GM10248 (cell line): ENCODE results near the gene STAP2.

Experiments
- CTCF ChIA-PET: fragments of 300-600 bp; sonication (Branson Sonifier 250); formaldehyde crosslinking; extraction: SDS; loops from one replicate; lab custom pipeline; 2021; ENCODE audit warnings: antibody characterized with exemption; lab: Yijun Ruan, JAX
- POLR2A ChIA-PET: fragments of 350-650 bp; sonication (Branson Sonifier 250); formaldehyde crosslinking; extraction: SDS; loops from one replicate; lab custom pipeline; 2020; ENCODE audit warnings: antibody characterized with exemption; lab: Yijun Ruan, JAX
- DNase-seq: peaks from one replicate; pipeline ENCODE4 v3.0.0; 2012; ENCODE audit errors: extremely low spot score
- TF ChIP-seq, protein P1 (sequence below): IDR thresholded peaks from 2 replicates; pipeline ENCODE4 v1.5.1; 2012; ENCODE audit warnings: mild to moderate bottlenecking, low read depth; ENCODE audit errors: extremely low read depth, missing control alignments, control extremely low read depth

Gene STAP2

DNA sequence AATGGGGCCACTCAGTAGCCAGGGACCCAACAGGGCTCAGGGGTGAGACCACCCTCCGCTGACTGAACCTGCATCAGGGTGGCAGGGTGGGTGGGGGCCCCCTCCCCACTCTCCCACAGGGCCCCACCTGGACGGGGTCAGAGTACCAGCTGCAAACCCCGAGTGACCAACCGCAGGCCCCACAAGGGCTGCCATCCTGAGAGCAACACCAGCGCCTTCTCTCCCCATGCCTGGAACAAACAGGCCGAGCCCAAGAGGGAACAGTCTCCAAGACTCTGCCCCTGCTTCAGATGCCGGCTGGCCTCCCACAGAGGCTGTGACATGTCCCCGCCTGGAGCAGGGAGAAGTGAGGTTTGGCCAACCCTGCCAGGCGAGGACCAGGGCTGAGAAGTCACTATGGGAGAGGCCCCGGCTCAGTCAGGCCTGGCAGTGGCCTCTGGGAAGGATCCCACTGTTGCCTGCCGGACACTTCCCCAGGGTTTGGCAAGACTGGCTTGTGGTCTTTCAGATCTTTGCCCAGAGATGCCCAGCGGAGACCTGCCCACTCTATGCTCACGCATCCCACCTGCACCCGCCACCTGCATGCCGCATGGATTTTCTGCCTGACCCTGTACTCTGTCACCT is 31.9 kb upstream of the STAP2 start:
- TF ChIP-seq, protein P1, sequence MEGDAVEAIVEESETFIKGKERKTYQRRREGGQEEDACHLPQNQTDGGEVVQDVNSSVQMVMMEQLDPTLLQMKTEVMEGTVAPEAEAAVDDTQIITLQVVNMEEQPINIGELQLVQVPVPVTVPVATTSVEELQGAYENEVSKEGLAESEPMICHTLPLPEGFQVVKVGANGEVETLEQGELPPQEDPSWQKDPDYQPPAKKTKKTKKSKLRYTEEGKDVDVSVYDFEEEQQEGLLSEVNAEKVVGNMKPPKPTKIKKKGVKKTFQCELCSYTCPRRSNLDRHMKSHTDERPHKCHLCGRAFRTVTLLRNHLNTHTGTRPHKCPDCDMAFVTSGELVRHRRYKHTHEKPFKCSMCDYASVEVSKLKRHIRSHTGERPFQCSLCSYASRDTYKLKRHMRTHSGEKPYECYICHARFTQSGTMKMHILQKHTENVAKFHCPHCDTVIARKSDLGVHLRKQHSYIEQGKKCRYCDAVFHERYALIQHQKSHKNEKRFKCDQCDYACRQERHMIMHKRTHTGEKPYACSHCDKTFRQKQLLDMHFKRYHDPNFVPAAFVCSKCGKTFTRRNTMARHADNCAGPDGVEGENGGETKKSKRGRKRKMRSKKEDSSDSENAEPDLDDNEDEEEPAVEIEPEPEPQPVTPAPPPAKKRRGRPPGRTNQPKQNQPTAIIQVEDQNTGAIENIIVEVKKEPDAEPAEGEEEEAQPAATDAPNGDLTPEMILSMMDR = no peak
- CTCF ChIA-PET = interaction anchor here (0.6 to 9.9 kb wide), 14 partner anchors 9 to 154 kb away, joined by 3 to 85 read pairs (median 6); partner anchors contain the start of genes CHAF1A, MPND and SH3GL1
- no peak for DNase-seq
- POLR2A ChIA-PET = no interaction called here

DNA sequence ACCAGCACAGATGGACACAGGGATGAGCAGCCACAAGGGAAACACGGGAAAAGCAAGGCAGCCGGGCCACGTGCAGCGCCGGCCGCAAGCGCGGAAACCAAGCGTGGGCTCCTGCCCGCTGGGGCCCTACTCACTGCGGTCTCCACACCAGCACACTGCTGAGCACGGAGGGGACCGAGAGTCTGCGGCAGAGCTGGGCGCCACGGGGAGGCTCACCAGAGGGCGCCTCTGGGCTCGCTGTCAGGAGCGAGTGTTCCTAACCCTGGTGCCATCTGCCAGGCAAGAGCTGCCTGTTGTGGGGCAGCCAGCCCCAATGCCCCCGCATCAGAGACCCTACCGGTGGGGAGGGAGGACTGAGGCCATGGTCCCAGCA is 31.2 kb upstream of the STAP2 start:
- ChIA-PET CTCF (interaction anchor here (0.6 to 9.9 kb wide), 15 partner anchors 9 to 155 kb away, joined by 3 to 85 read pairs (median 5); partner anchors contain the start of genes CHAF1A, MPND and SH3GL1), POLR2A (no interaction called here)
- DNase-seq = peak; percentile 71

DNA sequence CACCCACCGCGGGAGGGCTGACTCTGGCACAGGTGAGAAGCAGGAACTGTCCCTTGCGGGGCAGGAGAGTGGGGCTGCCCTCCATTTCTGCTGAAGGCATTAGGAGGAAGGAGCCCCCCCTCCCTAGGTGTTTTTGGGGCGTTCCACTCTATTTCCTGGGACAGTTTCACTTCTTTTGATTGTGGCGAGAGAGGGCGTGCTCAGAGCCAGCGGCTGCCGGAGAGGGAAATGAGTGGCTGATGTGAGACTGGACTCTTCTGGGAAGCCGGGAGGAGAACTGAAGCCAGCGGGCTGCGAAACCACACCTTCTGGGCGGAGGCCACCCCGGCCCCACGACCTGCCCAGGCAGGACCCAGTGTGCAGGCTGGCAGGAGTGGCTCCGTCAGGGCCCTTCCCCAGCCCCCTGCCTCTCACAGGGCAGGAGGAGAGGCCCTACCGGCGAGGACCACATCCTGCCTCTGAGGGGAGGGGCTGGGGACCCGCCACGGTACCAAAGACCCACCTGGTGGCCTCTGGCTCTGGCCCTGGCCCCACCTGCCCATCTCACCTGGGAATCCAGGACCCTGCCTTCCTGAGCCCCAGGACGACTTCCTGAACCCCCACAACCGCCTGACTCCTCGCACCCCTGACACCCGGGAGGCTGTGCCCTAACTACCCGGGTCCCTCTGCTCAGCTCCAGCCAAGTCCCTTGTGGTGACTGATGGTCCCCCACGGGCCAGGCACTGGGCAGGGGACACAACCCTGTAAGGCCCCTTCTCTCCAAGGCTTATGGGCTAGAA is 30.7 kb upstream of the STAP2 start:
- peak; percentile 78 for DNase-seq
- POLR2A ChIA-PET = interaction anchor here (0.9 kb wide), 1 partner anchor 27 kb away, joined by 5 read pairs; the partner anchor contains the start of gene MPND
- TF ChIP-seq, protein P1 = no peak
- CTCF ChIA-PET = interaction anchor here (0.9 to 9.9 kb wide), 11 partner anchors 10 to 156 kb away, joined by 3 to 85 read pairs (median 7); partner anchors contain the start of genes CHAF1A, MPND and SH3GL1

More for the DNA sequence above, 31.2 kb upstream of the STAP2 start:
- TF ChIP-seq, protein P1 = peak; percentile 79

DNA sequence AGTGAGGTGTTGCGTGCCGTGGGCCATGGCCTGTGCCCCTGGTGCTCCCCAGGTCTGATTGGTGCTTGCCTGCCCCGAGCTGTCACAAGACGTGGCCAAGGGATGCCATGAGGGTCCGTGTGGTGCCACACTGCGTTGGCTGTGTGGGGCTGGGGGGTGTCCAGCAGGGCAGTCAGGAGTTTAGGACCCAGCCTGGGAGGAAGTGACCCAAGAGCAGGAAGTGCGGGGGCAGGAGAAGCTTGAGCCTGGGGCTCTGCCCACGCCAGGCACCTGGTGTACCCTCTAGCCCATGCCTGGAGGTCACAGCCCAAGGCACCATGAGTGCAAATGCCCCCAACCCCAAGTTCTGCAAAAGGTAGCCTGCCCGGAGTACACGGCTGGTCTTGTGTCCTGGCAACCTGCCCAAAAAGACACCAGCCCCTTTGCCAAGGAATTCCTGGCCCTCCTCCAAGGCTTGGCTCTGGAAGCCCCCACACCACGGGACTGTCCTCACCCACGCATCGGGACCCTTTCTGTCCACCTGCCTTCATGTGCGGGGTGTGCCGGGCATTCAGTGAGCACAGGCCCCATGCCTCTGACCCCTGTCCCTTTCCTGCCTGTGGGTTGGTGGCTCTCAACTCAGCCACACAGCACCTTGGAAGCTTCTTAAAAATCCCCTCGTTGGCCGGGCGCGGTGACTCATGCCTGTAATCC is 29.6 kb upstream of the STAP2 start:
- TF ChIP-seq, protein P1 = no peak
- POLR2A ChIA-PET = interaction anchor here (0.5 to 0.9 kb wide), 2 partner anchors 26 to 125 kb away, joined by 3 to 5 read pairs; partner anchors contain the start of gene MPND
- CTCF ChIA-PET = interaction anchor here (0.7 to 9.9 kb wide), 7 partner anchors 9 to 101 kb away, joined by 3 to 85 read pairs (median 8); partner anchors contain the start of genes CHAF1A and SH3GL1
- no peak for DNase-seq

DNA sequence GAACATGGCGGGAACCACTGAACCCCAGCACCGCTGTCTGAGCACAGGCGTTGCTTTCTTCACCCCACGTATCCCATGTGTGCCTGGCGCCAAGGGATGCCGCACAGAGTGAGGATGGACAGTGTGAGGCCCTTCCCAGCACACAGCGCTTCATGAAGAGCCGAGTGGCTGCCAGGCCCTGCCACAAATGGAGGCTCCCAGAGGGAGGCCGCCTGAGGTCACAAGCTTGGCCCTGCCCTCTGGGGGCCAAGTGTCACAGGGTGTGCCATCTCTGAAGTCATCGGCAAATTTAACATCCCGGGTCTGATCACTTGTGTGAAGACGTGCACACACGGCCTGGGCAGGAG is 29.1 kb upstream of the STAP2 start:
- CTCF ChIA-PET = interaction anchor here (0.7 to 9.9 kb wide), 6 partner anchors 8 to 101 kb away, joined by 3 to 85 read pairs (median 6); partner anchors contain the start of gene SH3GL1
- POLR2A ChIA-PET = interaction anchor here (0.5 kb wide), 1 partner anchor 125 kb away, joined by 3 read pairs; no protein-coding TSS in a partner anchor
- TF ChIP-seq, protein P1 = no peak
- no peak for DNase-seq
